Gastroesophageal sphincter (tissue), 3 donors: Measurements from ENCODE around the gene FLNA.

ENCODE experiments used
- POLR2A ChIP-seq, 2 donors: fragments of 450-650 bp; IDR thresholded peaks; one replicate each; pipeline ENCODE4 v1.6.1; 2017; ENCODE audit warnings: antibody characterized with exemption in 2 of 2, mild to moderate bottlenecking in 2 of 2, moderate library complexity in 1 of 2
- TF ChIP-seq, protein P1 (sequence below), 4 experiments: fragments of 200-600 bp in 2 of 4; fragments of 450-650 bp in 2 of 4; sonication (generic) in 1 of 4; IDR thresholded peaks; one replicate each; pipeline ENCODE4 v1.5.1; 2017 to 2019; ENCODE audit warnings: antibody characterized with exemption in 4 of 4, mild to moderate bottlenecking in 2 of 4, moderate library complexity in 2 of 4

DNA sequence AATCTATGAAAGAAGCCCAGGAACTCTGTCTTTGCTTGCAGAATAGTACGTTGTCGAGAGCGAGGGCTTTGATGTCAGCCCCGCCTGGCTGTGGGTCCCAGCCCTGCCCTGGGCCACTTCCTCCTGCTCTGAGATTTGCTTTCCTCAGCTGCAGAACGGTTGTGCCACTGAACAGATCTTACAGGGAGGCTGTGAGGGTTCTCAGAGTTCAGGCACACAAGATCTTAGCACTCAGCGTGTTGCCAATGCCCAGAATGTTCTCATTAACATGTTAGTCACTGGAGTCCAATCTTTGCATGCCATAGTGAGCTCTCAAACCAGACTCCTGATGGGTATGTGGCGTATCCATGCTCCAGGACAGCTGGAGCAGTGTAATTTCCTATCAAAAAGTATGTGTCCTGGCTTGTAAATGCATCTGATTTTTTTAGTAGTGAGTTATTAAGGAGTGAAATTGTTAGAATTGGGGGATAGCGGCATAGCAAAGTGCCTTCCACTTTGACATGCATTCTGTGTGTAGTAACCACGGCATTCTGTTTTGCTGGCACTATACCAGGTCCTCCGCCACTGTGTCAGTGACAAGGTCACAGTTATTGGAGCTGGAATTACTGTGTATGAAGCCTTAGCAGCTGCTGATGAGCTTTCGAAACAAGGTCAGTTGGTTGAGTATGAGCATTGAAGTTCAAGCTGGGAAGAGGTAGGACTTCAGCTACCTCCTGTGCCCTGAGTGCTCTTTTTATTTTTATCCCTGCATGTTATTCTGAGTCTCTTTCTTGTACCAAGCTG lies 47.2 kb downstream of the FLNA start:
- TF ChIP-seq, protein P1, sequence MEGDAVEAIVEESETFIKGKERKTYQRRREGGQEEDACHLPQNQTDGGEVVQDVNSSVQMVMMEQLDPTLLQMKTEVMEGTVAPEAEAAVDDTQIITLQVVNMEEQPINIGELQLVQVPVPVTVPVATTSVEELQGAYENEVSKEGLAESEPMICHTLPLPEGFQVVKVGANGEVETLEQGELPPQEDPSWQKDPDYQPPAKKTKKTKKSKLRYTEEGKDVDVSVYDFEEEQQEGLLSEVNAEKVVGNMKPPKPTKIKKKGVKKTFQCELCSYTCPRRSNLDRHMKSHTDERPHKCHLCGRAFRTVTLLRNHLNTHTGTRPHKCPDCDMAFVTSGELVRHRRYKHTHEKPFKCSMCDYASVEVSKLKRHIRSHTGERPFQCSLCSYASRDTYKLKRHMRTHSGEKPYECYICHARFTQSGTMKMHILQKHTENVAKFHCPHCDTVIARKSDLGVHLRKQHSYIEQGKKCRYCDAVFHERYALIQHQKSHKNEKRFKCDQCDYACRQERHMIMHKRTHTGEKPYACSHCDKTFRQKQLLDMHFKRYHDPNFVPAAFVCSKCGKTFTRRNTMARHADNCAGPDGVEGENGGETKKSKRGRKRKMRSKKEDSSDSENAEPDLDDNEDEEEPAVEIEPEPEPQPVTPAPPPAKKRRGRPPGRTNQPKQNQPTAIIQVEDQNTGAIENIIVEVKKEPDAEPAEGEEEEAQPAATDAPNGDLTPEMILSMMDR (IDR thresholded peaks at IDR 0.05): no peak
- no peak for TF ChIP-seq POLR2A (IDR thresholded peaks at IDR 0.05)
